H1 (cell line): Measurements from ENCODE around the gene RNF44.

Source experiments
- CTCF ChIP-seq, 3 experiments: IDR thresholded peaks; 1 replicate in 2 of 3; 2 replicates in 1 of 3; pipeline versions ENCODE4 v1.5.1 to v1.6.1; 2011; ENCODE audit warnings: low read length in 3 of 3, mild to moderate bottlenecking in 3 of 3, inconsistent platforms in 2 of 3, low read depth in 1 of 3, moderate library complexity in 1 of 3; ENCODE audit not compliant: insufficient read depth in 1 of 3; ENCODE audit errors: control extremely low read depth in 1 of 3
- JUN ChIP-seq: IDR thresholded peaks from 2 replicates; pipeline ENCODE4 v1.6.1; 2011; ENCODE audit warnings: low read depth, mild to moderate bottlenecking, improper control_type of control experiment, low read length
- JUND ChIP-seq: IDR thresholded peaks from 2 replicates; pipeline ENCODE4 v1.6.1; 2011; ENCODE audit warnings: mild to moderate bottlenecking, improper control_type of control experiment, low read length

GRCh38 chr5:176560364-176560763 is 23.2 kb upstream of the RNF44 start:
- TF ChIP-seq CTCF (IDR thresholded peaks at IDR 0.05; ENCODE audit: control extremely low read depth in 1 of 3, insufficient read depth in 1 of 3, low read depth in 1 of 3, low read length in 3 of 3) (no peak), JUN (no peak), JUND (no peak)
